ENCODE data around the gene ZNF423. TPM values are rescaled to one million over a fixed set of nuclear protein-coding genes. Genes with fewer than 3 reads are reported as not detected.

The ZNF423 gene
- polyA plus RNA-seq, 5 donors = 20.1 to 29.9 (median 23.1) TPM

- DNase-seq = no peak
Measured at GRCh38 chr16:49828533-49829267, 27.2 kb downstream of the ZNF423 start.

GRCh38 chr16:49827805-49828438 is 28.0 kb downstream of the ZNF423 start:
- DNase-seq = no peak

- DNase-seq = no peak
Measured at GRCh38 chr16:49826515-49826914, 29.4 kb downstream of the ZNF423 start.

- DNase-seq = no peak
Measured at GRCh38 chr16:49825041-49825440, 30.9 kb downstream of the ZNF423 start.

GRCh38 chr16:49824593-49824992 is 31.3 kb downstream of the ZNF423 start:
- no peak for DNase-seq

- DNase-seq = no peak
Measured at GRCh38 chr16:49822649-49823370, 33.1 kb downstream of the ZNF423 start.

- DNase-seq = no peak
Measured at GRCh38 chr16:49821614-49822282, 34.2 kb downstream of the ZNF423 start.

- DNase-seq = no peak
Measured at GRCh38 chr16:49821156-49821555, 34.8 kb downstream of the ZNF423 start.

- no peak for DNase-seq
Measured at GRCh38 chr16:49817754-49818507, 38.0 kb downstream of the ZNF423 start.

GRCh38 chr16:49816875-49817274 is 39.0 kb downstream of the ZNF423 start:
- DNase-seq = no peak

- DNase-seq = no peak
Measured at GRCh38 chr16:49811644-49812334, 44.1 kb downstream of the ZNF423 start.

GRCh38 chr16:49810831-49811230 is 45.1 kb downstream of the ZNF423 start:
- DNase-seq = no peak

GRCh38 chr16:49809561-49809960 is 46.4 kb downstream of the ZNF423 start:
- DNase-seq = no peak

- peak; percentile 43 to 52 for DNase-seq
Measured at GRCh38 chr16:49809062-49809461, 46.9 kb downstream of the ZNF423 start.

GRCh38 chr16:49806446-49806845 is 49.5 kb downstream of the ZNF423 start:
- peak; percentile 78 to 80 for DNase-seq

- no peak for DNase-seq
Measured at GRCh38 chr16:49801290-49801689, 54.6 kb downstream of the ZNF423 start.

- no peak for DNase-seq
Measured at GRCh38 chr16:49800876-49801275, 55.0 kb downstream of the ZNF423 start.

GRCh38 chr16:49800441-49800840 is 55.5 kb downstream of the ZNF423 start:
- no peak for DNase-seq

GRCh38 chr16:49799172-49799571 is 56.7 kb downstream of the ZNF423 start:
- DNase-seq = no peak

GRCh38 chr16:49795513-49795912 is 60.4 kb downstream of the ZNF423 start:
- no peak for DNase-seq

- no peak for DNase-seq
Measured at GRCh38 chr16:49793244-49793643, 62.7 kb downstream of the ZNF423 start.
